ENCODE measurements around the gene METTL25B. TPM values are rescaled to one million over a fixed set of nuclear protein-coding genes. Genes with fewer than 3 reads are reported as not detected.

The METTL25B gene
- 10 to 100 TPM; 29.6 to 29.7 TPM for total RNA-seq
- polyA plus RNA-seq, result 4.2 TPM

GRCh38 chr1:156727926-156728598 is at the start of gene METTL25B:
Gene METTL25B, plus strand, starts transcription at chr1:156728469. Its CDS starts 636 bp downstream, at chr1:156729105.
- H3K4me3 ChIP-seq (ENCODE audit: low read length), result peak within 1 kb of the TSS; percentile 97
- no peaks in the 10 kb centered on the region for H3K9me3 ChIP-seq (ENCODE audit: low read length)
- Mint-ChIP-seq H3K27me3 (peaks cover 0 to 2% of the 10 kb centered on the region in 2 donors), H3K9me3 (no peaks in the 10 kb centered on the region), H3K27ac (peak within 1 kb of the TSS in 4 of 8 donors; percentile 99 to 100 (median 99)), H3K4me3 (peak within 1 kb of the TSS in 1 of 7 donors; percentile 55), H3K36me3 (peaks cover 9 to 42% (median 14%) of the 10 kb centered on the region in 3 donors), H3K4me1 (peaks cover 31 to 33% (median 32%) of the 10 kb centered on the region in 3 donors)
- ChIA-PET POLR2A (interaction anchor here (0.6 to 4.2 kb wide), 12 partner anchors 11 to 133 kb away, joined by 3 to 45 read pairs (median 6); partner anchors contain the start of genes HDGF, MRPL24, NTRK1 and PRCC), CTCF (interaction anchor here (0.6 to 6.5 kb wide), 12 partner anchors 14 to 133 kb away, joined by 3 to 183 read pairs (median 30); partner anchors contain the start of genes CRABP2, HDGF, INSRR and MRPL24)
- H3K27ac ChIP-seq (ENCODE audit: low read depth, low read length), result peak within 1 kb of the TSS; percentile 98
- DNase-seq, result peak in 4 of 5 donors; percentile 68 to 84 (median 74)
- H3K27me3 ChIP-seq (ENCODE audit: insufficient read depth, low read length, poor library complexity, severe bottlenecking), result no peaks in the 10 kb centered on the region
- H3K36me3 ChIP-seq (ENCODE audit: insufficient read depth, low read length), result peaks cover 17% of the 10 kb centered on the region
- H3K4me1 ChIP-seq (ENCODE audit: insufficient read depth, low read length), result peaks cover 39% of the 10 kb centered on the region

- H3K36me3 ChIP-seq (ENCODE audit: insufficient read depth, low read length), result no peaks in the 10 kb centered on the region
- H3K9me3 ChIP-seq (ENCODE audit: low read length), result no peaks in the 10 kb centered on the region
- H3K27me3 ChIP-seq (ENCODE audit: insufficient read depth, low read length, poor library complexity, severe bottlenecking), result peaks cover 36% of the 10 kb centered on the region
- H3K27me3 Mint-ChIP-seq, result peaks cover 48 to 70% of the 10 kb centered on the region in 2 donors
- H3K27ac Mint-ChIP-seq, result no peak overlapping the region
- H3K4me3 Mint-ChIP-seq, result no peak overlapping the region
- peaks cover 19% of the 10 kb centered on the region for H3K4me1 ChIP-seq (ENCODE audit: insufficient read depth, low read length)
- H3K27ac ChIP-seq (ENCODE audit: low read depth, low read length), result no peak overlapping the region
- H3K4me3 ChIP-seq (ENCODE audit: low read length), result no peak overlapping the region
- no peaks in the 10 kb centered on the region for H3K9me3 Mint-ChIP-seq
- CTCF ChIA-PET, result interaction anchor here (1.0 kb wide), 1 partner anchor 9 kb away, joined by 5 read pairs; no protein-coding TSS in a partner anchor
- peaks cover 13 to 29% (median 27%) of the 10 kb centered on the region in 3 donors for H3K4me1 Mint-ChIP-seq
- DNase-seq, result no peak
- POLR2A ChIA-PET, result no interaction called here
- H3K36me3 Mint-ChIP-seq, result no peaks in the 10 kb centered on the region
These were observed 48.2 kb upstream of the METTL25B start for GRCh38 chr1:156680056-156680455.

GRCh38 chr1:156681196-156681960 is 46.9 kb upstream of the METTL25B start:
- H3K27me3 Mint-ChIP-seq, result peaks cover 48 to 64% of the 10 kb centered on the region in 2 donors
- DNase-seq, result no peak
- peaks cover 13 to 29% (median 27%) of the 10 kb centered on the region in 3 donors for H3K4me1 Mint-ChIP-seq
- H3K27ac ChIP-seq (ENCODE audit: low read depth, low read length), result no peak overlapping the region
- H3K27me3 ChIP-seq (ENCODE audit: insufficient read depth, low read length, poor library complexity, severe bottlenecking), result peaks cover 31% of the 10 kb centered on the region
- H3K4me3 ChIP-seq (ENCODE audit: low read length), result no peak overlapping the region
- H3K27ac Mint-ChIP-seq, result no peak overlapping the region
- ChIA-PET CTCF (interaction anchor here (1.6 kb wide), 1 partner anchor 54 kb away, joined by 8 read pairs; no protein-coding TSS in a partner anchor), POLR2A (no interaction called here)
- H3K36me3 Mint-ChIP-seq, result no peaks in the 10 kb centered on the region
- H3K4me1 ChIP-seq (ENCODE audit: insufficient read depth, low read length), result peaks cover 19% of the 10 kb centered on the region
- no peaks in the 10 kb centered on the region for H3K9me3 Mint-ChIP-seq
- no peaks in the 10 kb centered on the region for H3K36me3 ChIP-seq (ENCODE audit: insufficient read depth, low read length)
- H3K9me3 ChIP-seq (ENCODE audit: low read length), result no peaks in the 10 kb centered on the region
- H3K4me3 Mint-ChIP-seq, result no peak overlapping the region

- Mint-ChIP-seq H3K27me3 (peaks cover 45 to 60% of the 10 kb centered on the region in 2 donors), H3K9me3 (no peaks in the 10 kb centered on the region)
These were observed 45.9 kb upstream of the METTL25B start for GRCh38 chr1:156682166-156682890.

GRCh38 chr1:156684227-156684782 is 44.0 kb upstream of the METTL25B start:
- peaks cover 7 to 18% (median 15%) of the 10 kb centered on the region in 3 donors for H3K4me1 Mint-ChIP-seq
- H3K4me1 ChIP-seq (ENCODE audit: insufficient read depth, low read length), result peaks cover 9% of the 10 kb centered on the region
- H3K36me3 Mint-ChIP-seq, result no peaks in the 10 kb centered on the region
- H3K27ac ChIP-seq (ENCODE audit: low read depth, low read length), result no peak overlapping the region
- no peaks in the 10 kb centered on the region for H3K36me3 ChIP-seq (ENCODE audit: insufficient read depth, low read length)
- H3K27me3 Mint-ChIP-seq, result peaks cover 39 to 53% of the 10 kb centered on the region in 2 donors
- ChIA-PET CTCF (interaction anchor here (1.0 to 2.3 kb wide), 5 partner anchors 22 to 60 kb away, joined by 3 to 20 read pairs (median 4); partner anchors contain the start of genes CRABP2, ISG20L2 and METTL25B), POLR2A (no interaction called here)
- no peak for DNase-seq
- no peak overlapping the region for H3K27ac Mint-ChIP-seq
- no peaks in the 10 kb centered on the region for H3K9me3 Mint-ChIP-seq
- no peak overlapping the region for H3K4me3 ChIP-seq (ENCODE audit: low read length)
- H3K4me3 Mint-ChIP-seq, result no peak overlapping the region
- peaks cover 15% of the 10 kb centered on the region for H3K27me3 ChIP-seq (ENCODE audit: insufficient read depth, low read length, poor library complexity, severe bottlenecking)
- H3K9me3 ChIP-seq (ENCODE audit: low read length), result no peaks in the 10 kb centered on the region

More at GRCh38 chr1:156682166-156682890, 45.9 kb upstream of the METTL25B start:
- CTCF ChIA-PET, result interaction anchor here (0.8 to 1.6 kb wide), 5 partner anchors 10 to 55 kb away, joined by 3 to 8 read pairs (median 3); partner anchors contain the start of genes ISG20L2 and METTL25B
- Histone ChIP-seq H3K27ac (ENCODE audit: low read depth, low read length) (no peak overlapping the region), H3K9me3 (ENCODE audit: low read length) (no peaks in the 10 kb centered on the region), H3K27me3 (ENCODE audit: insufficient read depth, low read length, poor library complexity, severe bottlenecking) (peaks cover 30% of the 10 kb centered on the region), H3K36me3 (ENCODE audit: insufficient read depth, low read length) (no peaks in the 10 kb centered on the region), H3K4me3 (ENCODE audit: low read length) (no peak overlapping the region), H3K4me1 (ENCODE audit: insufficient read depth, low read length) (peaks cover 18% of the 10 kb centered on the region)
- POLR2A ChIA-PET, result no interaction called here
- Mint-ChIP-seq H3K27ac (no peak overlapping the region), H3K36me3 (no peaks in the 10 kb centered on the region), H3K4me1 (peaks cover 13 to 26% (median 25%) of the 10 kb centered on the region in 3 donors), H3K4me3 (no peak overlapping the region)
- DNase-seq, result no peak

- H3K9me3 ChIP-seq (ENCODE audit: low read length), result no peaks in the 10 kb centered on the region
- peak; percentile 63 to 84 (median 70) for DNase-seq
- Mint-ChIP-seq H3K9me3 (no peaks in the 10 kb centered on the region), H3K27ac (peak overlapping the region in 1 of 8 donors; percentile 83), H3K4me1 (peaks cover 12 to 33% (median 18%) of the 10 kb centered on the region in 3 donors), H3K27me3 (peaks cover 46 to 59% of the 10 kb centered on the region in 2 donors), H3K4me3 (peak overlapping the region in 2 of 7 donors; percentile 61 to 76), H3K36me3 (no peaks in the 10 kb centered on the region)
- no peaks in the 10 kb centered on the region for H3K36me3 ChIP-seq (ENCODE audit: insufficient read depth, low read length)
- no peak overlapping the region for H3K4me3 ChIP-seq (ENCODE audit: low read length)
- H3K27ac ChIP-seq (ENCODE audit: low read depth, low read length), result no peak overlapping the region
- peaks cover 25% of the 10 kb centered on the region for H3K27me3 ChIP-seq (ENCODE audit: insufficient read depth, low read length, poor library complexity, severe bottlenecking)
- peaks cover 7% of the 10 kb centered on the region for H3K4me1 ChIP-seq (ENCODE audit: insufficient read depth, low read length)
- ChIA-PET CTCF (interaction anchor here (0.6 to 6.8 kb wide), 36 partner anchors 9 to 308 kb away, joined by 3 to 183 read pairs (median 5); partner anchors contain the start of genes CRABP2, HDGF, INSRR and ISG20L2), POLR2A (interaction anchor here (1.3 to 1.9 kb wide), 2 partner anchors 37 to 39 kb away, joined by 4 to 9 read pairs; partner anchors contain the start of genes ISG20L2 and METTL25B)
These were observed 39.0 kb upstream of the METTL25B start for GRCh38 chr1:156689035-156689952.

Data from CD8-positive, alpha-beta memory T cell (primary cell).